ENCODE results near the gene NAPSA. TPM values are rescaled to one million over a fixed set of nuclear protein-coding genes. Genes with fewer than 3 reads are reported as not detected.

NAPSA gene
- polyA plus RNA-seq, 1 of the 3 experiments (the other 2 are of a cell fraction), result 0.43 TPM

DNA sequence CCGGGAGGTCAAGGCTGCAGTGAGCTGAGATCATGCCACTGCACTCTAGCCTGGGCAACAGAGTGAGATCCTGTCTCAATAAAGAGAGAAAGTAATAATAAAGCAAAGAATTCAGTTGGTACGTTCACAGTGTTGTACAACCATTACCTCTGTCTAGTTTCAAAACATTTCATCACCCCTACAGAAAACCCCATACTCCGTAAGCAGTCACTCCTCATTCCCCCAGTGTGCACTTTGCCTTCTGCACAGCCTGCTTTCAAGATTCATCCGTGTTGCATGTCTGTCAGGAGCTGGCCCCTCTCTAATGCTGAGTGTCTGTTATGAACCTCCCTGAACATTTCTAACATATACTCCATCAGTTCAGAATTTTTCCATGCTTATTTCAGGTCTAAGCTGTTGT lies 28.1 kb upstream of the NAPSA start:
- H3K79me2 ChIP-seq (ENCODE audit: insufficient read depth), result peaks cover 57% of the 10 kb centered on the region
- 0 out of 2 replicates have a peak, but pooled peaks cover 6% of the 10 kb centered on the region for H4K20me1 ChIP-seq (ENCODE audit: insufficient read depth)
- H3K27me3 ChIP-seq (ENCODE audit: insufficient read depth), result no peaks in the 10 kb centered on the region
- H3K9me2 ChIP-seq, result no peaks in the 10 kb centered on the region
- POLR2A ChIA-PET, result no interaction called here
- no peaks in the 10 kb centered on the region for H3K4me1 ChIP-seq (ENCODE audit: control insufficient read depth in 1 of 2, insufficient read depth in 2 of 2, low read depth in 1 of 2, low read length in 1 of 2)
- no peak overlapping the region for H3K4me2 ChIP-seq
- WGBS (ENCODE audit: low lambda C conversion rate), result 97% methylated on average over 4 of the region's 4 CpGs
- no peak for DNase-seq
- no peak overlapping the region for H2AFZ ChIP-seq (ENCODE audit: low read depth)
- TF ChIP-seq MXI1 (IDR thresholded peaks at IDR 0.05; ENCODE audit: low read depth, low read length), result no peak
- no peak for TF ChIP-seq RCOR1 (IDR thresholded peaks at IDR 0.05; ENCODE audit: low read length)
- TF ChIP-seq, protein P1, sequence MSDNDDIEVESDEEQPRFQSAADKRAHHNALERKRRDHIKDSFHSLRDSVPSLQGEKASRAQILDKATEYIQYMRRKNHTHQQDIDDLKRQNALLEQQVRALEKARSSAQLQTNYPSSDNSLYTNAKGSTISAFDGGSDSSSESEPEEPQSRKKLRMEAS (IDR thresholded peaks at IDR 0.05; ENCODE audit: low read depth), result no peak
- TF ChIP-seq, protein P2, sequence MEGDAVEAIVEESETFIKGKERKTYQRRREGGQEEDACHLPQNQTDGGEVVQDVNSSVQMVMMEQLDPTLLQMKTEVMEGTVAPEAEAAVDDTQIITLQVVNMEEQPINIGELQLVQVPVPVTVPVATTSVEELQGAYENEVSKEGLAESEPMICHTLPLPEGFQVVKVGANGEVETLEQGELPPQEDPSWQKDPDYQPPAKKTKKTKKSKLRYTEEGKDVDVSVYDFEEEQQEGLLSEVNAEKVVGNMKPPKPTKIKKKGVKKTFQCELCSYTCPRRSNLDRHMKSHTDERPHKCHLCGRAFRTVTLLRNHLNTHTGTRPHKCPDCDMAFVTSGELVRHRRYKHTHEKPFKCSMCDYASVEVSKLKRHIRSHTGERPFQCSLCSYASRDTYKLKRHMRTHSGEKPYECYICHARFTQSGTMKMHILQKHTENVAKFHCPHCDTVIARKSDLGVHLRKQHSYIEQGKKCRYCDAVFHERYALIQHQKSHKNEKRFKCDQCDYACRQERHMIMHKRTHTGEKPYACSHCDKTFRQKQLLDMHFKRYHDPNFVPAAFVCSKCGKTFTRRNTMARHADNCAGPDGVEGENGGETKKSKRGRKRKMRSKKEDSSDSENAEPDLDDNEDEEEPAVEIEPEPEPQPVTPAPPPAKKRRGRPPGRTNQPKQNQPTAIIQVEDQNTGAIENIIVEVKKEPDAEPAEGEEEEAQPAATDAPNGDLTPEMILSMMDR (IDR thresholded peaks at IDR 0.05), result no peak
- TF ChIP-seq, protein P3, sequence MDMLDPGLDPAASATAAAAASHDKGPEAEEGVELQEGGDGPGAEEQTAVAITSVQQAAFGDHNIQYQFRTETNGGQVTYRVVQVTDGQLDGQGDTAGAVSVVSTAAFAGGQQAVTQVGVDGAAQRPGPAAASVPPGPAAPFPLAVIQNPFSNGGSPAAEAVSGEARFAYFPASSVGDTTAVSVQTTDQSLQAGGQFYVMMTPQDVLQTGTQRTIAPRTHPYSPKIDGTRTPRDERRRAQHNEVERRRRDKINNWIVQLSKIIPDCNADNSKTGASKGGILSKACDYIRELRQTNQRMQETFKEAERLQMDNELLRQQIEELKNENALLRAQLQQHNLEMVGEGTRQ (IDR thresholded peaks at IDR 0.05; ENCODE audit: borderline replicate concordance, low read depth, low read length), result no peak
- TF ChIP-seq SMC3 (IDR thresholded peaks at IDR 0.05; ENCODE audit: low read depth, low read length), result no peak
- TF ChIP-seq RAD21 (IDR thresholded peaks at IDR 0.05; ENCODE audit: low read length), result no peak
- no peak for TF ChIP-seq ELF1 (IDR thresholded peaks at IDR 0.05)
- TF ChIP-seq TEAD4 (IDR thresholded peaks at IDR 0.05; ENCODE audit: borderline replicate concordance, insufficient read depth), result no peak
- TF ChIP-seq, protein P4, sequence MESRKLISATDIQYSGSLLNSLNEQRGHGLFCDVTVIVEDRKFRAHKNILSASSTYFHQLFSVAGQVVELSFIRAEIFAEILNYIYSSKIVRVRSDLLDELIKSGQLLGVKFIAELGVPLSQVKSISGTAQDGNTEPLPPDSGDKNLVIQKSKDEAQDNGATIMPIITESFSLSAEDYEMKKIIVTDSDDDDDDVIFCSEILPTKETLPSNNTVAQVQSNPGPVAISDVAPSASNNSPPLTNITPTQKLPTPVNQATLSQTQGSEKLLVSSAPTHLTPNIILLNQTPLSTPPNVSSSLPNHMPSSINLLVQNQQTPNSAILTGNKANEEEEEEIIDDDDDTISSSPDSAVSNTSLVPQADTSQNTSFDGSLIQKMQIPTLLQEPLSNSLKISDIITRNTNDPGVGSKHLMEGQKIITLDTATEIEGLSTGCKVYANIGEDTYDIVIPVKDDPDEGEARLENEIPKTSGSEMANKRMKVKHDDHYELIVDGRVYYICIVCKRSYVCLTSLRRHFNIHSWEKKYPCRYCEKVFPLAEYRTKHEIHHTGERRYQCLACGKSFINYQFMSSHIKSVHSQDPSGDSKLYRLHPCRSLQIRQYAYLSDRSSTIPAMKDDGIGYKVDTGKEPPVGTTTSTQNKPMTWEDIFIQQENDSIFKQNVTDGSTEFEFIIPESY (IDR thresholded peaks at IDR 0.05; ENCODE audit: borderline replicate concordance, low read depth), result no peak
- no peak for TF ChIP-seq RFX5 (IDR thresholded peaks at IDR 0.05; ENCODE audit: low read length)
- no peak for TF ChIP-seq TCF12 (IDR thresholded peaks at IDR 0.05)
- no peak for TF ChIP-seq YY1 (IDR thresholded peaks at IDR 0.05; ENCODE audit: low read depth)
- no peak for TF ChIP-seq GABPA (IDR thresholded peaks at IDR 0.05; ENCODE audit: low read depth)
- TF ChIP-seq, protein P5, sequence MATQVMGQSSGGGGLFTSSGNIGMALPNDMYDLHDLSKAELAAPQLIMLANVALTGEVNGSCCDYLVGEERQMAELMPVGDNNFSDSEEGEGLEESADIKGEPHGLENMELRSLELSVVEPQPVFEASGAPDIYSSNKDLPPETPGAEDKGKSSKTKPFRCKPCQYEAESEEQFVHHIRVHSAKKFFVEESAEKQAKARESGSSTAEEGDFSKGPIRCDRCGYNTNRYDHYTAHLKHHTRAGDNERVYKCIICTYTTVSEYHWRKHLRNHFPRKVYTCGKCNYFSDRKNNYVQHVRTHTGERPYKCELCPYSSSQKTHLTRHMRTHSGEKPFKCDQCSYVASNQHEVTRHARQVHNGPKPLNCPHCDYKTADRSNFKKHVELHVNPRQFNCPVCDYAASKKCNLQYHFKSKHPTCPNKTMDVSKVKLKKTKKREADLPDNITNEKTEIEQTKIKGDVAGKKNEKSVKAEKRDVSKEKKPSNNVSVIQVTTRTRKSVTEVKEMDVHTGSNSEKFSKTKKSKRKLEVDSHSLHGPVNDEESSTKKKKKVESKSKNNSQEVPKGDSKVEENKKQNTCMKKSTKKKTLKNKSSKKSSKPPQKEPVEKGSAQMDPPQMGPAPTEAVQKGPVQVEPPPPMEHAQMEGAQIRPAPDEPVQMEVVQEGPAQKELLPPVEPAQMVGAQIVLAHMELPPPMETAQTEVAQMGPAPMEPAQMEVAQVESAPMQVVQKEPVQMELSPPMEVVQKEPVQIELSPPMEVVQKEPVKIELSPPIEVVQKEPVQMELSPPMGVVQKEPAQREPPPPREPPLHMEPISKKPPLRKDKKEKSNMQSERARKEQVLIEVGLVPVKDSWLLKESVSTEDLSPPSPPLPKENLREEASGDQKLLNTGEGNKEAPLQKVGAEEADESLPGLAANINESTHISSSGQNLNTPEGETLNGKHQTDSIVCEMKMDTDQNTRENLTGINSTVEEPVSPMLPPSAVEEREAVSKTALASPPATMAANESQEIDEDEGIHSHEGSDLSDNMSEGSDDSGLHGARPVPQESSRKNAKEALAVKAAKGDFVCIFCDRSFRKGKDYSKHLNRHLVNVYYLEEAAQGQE (IDR thresholded peaks at IDR 0.05; ENCODE audit: low read depth, low read length), result no peak
- no peaks in the 10 kb centered on the region for H3F3A ChIP-seq (replicated peaks; ENCODE audit: insufficient read depth)
- H3K27ac ChIP-seq (ENCODE audit: low read depth in 2 of 2, low read length in 1 of 2), result no peak overlapping the region
- H3K9ac ChIP-seq, result no peak overlapping the region
- H3K4me3 ChIP-seq (ENCODE audit: low read depth in 2 of 2, low read length in 1 of 2), result no peak overlapping the region
- no peaks in the 10 kb centered on the region for H3K9me3 ChIP-seq
- peaks cover 0 to 10% of the 10 kb centered on the region in 2 experiments for H3K36me3 ChIP-seq (replicated peaks in 1 of 2; ENCODE audit: control insufficient read depth in 1 of 2, insufficient read depth in 2 of 2, low read length in 1 of 2)
- CTCF ChIA-PET, result no interaction called here
